NCI-H1105 (cell line): Measurements from ENCODE around the gene PRR12.

Experiments used
- DNase-seq: peaks from one replicate; lab custom pipeline; 2025; lab: John Stamatoyannopoulos, UW

Gene PRR12, protein sequence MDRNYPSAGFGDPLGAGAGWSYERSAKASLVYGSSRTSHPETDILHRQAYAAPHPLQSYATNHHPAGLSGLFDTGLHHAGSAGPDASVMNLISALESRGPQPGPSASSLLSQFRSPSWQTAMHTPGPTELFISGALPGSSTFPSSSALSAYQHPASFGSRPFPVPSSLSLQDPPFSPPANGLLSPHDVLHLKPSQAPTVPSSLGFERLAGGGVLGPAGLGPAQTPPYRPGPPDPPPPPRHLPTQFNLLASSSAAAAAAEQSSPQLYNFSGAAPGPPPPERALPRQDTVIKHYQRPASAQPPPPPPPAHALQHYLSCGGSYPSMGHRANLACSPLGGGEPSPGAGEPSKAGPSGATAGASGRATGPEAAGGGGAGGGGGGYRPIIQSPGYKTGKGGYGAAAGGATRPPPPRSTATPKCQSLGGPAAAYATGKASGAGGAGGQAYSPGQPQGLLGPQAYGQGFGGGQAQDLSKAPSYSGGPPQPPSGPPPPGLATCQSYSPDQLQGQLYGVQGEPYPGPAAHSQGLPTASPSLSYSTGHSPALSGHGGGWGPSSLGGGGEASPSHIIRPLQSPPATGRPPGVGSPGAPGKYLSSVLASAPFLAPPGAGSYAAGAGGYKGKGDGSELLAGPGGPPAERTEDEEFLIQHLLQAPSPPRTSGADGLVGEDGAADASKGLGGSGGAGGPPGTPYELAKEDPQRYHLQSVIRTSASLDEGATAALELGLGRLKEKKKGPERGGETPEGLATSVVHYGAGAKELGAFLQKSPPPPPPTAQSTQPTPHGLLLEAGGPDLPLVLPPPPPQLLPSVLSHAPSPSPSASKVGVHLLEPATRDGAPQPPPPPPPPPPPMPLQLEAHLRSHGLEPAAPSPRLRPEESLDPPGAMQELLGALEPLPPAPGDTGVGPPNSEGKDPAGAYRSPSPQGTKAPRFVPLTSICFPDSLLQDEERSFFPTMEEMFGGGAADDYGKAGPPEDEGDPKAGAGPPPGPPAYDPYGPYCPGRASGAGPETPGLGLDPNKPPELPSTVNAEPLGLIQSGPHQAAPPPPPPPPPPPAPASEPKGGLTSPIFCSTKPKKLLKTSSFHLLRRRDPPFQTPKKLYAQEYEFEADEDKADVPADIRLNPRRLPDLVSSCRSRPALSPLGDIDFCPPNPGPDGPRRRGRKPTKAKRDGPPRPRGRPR (N-terminal part only)

DNA sequence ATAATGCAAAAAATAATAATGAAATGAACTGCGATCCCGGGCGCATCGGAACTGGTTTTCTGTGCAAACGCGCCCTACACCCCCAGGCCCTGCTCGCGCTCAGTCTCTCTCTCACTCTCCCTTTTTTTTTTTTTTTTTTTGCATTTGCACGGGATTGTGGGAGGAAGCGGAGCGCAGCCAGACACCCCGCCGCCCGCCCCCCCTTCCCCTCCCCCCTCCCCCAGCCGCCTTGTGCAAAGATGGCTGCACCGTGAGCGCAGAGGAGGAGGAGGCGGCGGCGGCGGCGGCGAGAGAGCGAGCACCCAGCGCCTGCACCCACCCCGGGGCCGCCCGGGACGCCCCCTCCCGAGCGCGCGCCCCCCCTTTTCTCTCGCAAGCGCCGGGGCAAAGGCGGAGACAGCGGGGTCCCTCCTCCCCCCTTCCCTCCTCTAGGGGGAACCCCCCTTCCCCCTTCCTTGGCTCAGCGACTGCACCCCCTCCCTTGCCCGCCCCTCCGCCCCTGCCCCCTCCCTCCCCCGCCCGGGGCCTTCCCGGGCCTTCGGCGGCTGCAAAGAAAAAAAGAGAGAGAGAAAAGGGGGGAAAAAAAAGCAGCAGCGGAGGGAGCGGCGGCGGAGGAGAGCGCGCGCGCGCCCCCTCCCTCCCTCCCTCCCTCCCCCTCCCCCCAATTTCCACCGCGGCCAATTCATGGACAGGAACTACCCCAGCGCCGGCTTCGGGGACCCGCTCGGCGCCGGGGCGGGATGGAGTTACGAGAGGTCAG is at the start of gene PRR12:
Gene PRR12 (plus strand): TSS at position 212 of the 760 bp plus-strand sequence. CDS start 473 bp downstream, at position 685.
- peak; percentile 64 for DNase-seq

DNA sequence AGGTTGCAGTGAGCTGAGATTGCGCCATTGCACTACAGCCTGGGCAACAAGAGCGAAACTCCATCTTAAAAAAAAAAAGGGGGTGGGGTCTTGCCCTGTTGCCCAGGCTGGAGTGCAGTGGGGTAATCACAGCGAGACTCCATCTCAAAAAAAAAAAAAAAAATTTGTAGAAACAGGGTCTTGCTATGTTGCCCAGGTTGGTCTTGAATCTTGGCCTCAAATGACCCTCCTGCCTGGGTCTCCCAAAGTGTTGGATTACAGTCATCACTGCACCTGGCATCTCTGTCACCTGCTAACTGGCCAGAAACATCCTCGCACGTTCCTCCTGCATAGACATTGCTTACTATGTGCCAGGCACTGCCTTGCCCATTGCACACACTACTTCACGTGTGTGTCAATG is 49.1 kb upstream of the PRR12 start:
- no peak for DNase-seq

DNA sequence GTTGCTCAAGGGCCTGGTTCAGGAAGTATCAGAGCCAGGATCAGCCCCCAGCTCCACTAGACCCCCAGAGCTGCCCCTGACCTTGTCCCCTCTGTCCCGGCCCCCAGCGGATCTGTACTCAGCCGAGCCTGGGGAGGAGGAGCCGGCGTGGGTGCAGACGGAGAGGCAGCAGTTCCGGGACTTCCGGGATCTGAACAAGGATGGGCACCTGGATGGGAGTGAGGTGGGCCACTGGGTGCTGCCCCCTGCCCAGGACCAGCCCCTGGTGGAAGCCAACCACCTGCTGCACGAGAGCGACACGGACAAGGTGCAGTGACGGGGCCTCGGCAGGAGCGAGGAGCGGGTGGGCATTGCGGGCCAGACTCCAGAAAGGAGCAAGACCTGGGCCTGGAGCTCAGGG is 48.5 kb upstream of the PRR12 start:
- no peak for DNase-seq

DNA sequence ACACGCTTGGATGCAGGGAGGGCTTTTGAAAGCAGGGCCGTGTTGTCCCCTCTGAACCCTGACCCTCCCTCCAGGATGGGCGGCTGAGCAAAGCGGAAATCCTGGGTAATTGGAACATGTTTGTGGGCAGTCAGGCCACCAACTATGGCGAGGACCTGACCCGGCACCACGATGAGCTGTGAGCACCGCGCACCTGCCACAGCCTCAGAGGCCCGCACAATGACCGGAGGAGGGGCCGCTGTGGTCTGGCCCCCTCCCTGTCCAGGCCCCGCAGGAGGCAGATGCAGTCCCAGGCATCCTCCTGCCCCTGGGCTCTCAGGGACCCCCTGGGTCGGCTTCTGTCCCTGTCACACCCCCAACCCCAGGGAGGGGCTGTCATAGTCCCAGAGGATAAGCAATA is 48.0 kb upstream of the PRR12 start:
- DNase-seq: no peak

- DNase-seq: no peak
Measured at GRCh38 chr19:49544154-49544553, 46.8 kb upstream of the PRR12 start.

DNA sequence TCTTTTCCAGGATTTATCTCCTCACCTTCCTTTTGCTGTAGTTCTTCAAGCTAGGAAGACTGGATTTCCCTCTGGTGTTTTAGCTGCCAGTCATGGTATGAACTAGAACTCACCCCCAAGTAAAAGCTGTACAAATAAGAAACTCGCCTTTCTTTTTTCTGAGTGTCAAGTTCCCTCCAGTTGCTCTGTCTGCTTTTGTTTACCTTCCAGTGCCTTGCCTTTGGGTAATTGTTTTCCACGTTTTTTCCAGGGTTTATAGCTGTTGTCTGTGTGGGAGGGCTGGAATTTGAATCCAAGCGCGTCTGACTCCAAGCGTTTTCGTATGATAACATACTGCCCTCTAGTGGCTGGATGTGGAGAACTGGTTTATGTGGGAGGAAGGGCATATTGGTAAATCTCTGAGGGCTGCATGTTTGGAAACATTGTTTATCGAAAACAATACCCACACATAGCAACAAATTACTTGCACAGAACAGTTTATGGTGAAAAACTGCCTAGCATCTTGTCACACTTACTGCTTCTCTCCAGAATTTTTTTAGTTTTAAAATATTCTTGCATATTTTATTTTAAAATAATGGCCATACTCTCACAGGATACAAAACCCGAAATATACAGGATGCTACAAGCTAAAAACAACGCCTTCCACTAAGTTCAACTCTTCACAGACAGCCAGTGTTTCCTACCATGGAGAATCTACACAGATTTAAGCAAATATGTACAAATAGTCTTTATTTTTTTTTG is 44.0 kb upstream of the PRR12 start:
- peak; percentile 88 for DNase-seq

GRCh38 chr19:49549045-49549444 is 41.9 kb upstream of the PRR12 start:
- DNase-seq: no peak

DNA sequence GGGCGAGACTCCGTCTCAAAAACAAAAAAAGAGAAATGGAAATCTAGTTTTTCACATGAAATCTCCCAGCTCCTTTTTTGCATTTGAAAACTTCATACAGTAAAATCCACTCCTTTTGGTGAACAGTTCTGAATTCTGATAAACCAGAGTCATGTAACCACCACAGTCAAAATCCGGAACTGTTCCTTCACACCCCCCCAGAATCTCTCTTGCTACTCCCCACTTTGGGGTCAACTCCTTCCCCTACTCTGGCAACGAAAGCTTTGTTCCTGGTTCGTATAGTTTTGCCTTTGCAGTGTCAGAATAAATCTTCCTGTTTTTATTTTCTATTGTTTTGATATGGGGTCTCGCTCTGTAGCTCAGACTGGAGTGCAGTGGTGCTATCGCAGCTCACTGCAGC is 39.5 kb upstream of the PRR12 start:
- no peak for DNase-seq

DNA sequence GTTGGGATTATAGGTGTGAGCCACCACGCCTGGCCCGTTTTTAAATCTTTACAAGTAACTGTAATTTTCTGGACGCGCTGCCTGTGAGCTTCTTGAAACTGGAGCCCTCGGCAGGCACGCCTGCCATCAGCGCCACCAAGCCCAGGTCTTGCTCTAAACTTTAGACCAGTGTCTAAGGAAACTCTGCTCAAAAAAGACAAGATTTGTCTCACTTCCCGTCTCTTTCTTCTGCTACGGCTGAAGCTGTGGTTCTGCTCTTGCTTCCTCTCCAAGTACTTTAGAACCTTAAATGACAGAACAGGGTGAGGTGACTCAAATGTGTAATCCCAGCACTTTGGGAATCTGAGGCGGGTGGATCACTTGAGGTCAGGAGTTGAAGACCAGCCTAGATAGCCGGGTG is 38.2 kb upstream of the PRR12 start:
- no peak for DNase-seq

GRCh38 chr19:49553451-49554271 is 37.3 kb upstream of the PRR12 start:
- DNase-seq: no peak

DNA sequence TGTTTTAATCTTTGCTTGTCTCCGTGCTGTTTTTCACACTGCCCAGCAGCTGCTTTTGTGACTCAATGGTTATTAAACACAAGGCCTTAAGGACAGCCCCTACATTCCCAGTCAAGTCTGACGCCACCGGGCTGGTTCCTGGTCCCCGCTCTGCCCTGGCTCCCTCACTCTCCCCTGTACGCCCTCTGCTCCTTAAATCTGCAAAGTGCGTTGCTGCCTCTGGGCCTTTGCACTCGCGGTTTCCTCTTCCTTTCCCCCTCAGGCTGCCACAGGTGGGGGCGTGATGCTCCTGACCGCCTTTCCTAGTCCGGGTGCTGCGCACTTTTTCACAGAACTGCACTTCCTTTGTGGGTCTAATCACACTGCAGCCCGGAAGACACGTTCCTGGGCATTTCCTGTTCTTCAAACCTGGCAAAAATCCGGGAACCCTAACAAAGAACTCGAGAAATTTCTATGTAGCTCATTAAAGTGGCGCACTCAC is 36.2 kb upstream of the PRR12 start:
- no peak for DNase-seq

GRCh38 chr19:49555600-49556411 is 35.2 kb upstream of the PRR12 start:
- DNase-seq: no peak

DNA sequence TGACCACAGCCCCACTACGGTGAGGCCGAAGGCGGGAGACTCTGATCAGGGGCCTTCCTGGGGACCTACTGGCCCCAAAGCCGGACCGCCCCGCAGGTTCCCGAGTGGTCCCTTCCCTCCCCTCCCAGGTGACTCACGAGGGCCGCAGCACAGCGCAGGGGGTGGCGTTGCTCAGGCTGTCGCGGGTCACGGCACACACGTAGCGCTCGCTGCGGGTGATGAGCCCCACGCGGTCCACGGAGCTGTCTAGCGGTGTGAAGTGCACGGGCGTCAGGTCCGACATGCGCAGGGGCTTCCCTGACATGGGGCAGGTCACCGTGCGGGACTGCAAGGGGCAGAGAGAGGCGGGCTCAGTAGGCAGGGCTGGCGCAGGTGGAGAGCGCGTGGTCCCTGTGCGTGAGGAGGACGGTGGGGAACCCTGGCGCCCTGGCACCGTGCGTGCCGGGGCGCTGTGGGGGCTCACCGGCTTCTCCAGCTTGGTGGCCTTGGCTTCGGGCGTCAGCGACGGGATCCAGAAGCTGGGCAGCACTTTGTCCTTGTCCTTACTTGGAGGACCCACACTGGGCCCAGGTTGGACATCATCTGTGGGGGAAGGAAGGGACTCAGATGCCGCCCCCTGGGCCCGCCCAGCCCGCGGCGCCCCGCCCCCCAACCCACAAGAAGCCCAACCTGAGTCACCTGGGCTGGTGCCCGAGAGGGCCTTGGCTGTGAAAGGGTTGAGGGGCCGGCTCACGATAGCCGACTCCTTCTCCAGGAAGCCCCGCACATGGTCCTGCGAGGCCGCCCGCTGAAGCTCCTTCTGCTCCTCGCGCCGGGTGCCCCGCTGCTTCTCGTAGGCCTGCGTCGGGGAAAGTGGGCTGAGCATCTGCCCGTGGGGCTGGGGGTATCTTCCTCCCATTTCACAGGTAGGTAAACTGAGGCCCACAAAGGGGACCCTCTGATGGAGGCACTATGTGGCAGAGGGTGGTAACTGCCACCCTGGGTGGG is 34.3 kb upstream of the PRR12 start:
- DNase-seq: no peak

- DNase-seq: no peak
Measured at GRCh38 chr19:49557641-49558325, 33.2 kb upstream of the PRR12 start.

DNA sequence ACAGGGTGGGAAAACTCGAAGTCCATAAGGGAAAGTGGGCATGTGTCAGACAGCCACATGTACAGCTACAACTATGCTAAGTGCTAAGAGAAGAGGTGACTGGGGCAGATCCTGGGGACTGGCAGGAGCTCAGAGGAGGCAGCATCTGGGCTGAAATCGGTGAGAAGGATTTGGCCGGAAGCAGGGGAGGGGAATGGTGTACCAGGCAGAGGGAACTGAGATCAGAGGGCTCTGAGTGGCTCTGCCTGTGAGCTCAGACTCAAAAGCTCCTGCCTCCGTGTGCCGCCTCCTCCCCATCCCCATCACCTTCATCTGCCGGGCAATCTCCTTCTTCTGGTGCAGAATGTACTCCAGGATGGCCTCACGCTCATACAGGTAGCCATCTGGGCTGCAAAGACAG is 32.4 kb upstream of the PRR12 start:
- DNase-seq: no peak

DNA sequence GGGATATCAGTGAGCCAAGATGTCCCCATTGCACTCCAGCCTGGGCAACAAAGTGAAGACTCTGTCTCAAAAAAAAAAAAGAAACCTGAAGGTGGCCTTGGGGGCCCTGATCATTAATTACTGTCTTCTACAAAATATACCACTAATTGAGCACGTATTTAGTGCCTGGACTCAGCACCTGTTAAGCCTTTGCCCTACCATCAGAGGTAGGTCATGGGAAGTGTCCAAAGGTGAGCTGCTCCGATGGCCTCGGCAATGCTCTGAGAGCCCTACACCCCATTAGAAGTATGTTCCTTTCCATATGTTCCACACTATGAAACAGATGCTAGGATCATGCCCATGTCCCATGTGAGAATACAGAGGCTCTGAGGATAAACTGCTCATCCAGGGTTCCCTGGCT is 31.5 kb upstream of the PRR12 start:
- DNase-seq: no peak

DNA sequence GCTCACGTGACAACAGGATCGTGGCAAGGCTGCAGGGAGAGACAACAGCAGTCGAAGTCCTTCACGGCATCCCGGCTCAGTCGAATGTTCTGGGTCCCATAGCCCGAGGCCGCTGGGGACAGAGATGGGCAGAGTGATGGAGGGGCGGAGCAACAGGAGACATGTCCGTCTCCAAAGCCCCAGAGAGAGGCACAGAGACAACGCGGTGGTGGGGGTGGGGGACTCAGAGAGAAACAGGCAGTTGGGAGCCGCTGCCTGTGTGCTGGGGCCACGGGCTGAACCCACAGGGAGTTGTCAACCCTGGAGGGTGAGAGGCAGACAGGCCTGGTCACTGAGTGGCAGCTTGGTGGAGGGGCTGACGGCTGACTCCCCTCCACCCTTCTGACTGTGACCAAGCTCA is 31.1 kb upstream of the PRR12 start:
- DNase-seq: no peak
